ENCODE measurements around the gene ADGRG6. TPM values are rescaled to one million over a fixed set of nuclear protein-coding genes. Genes with fewer than 3 reads are reported as not detected.

The ADGRG6 gene
- total and polyA plus RNA-seq, 2 experiments from 2014 or later = 2.4 to 8.7 TPM

GRCh38 chr6:142284419-142284818, 17.4 kb upstream of the ADGRG6 start:
- no peaks in the 10 kb centered on the region for H3K27me3 ChIP-seq
- H3K4me1 ChIP-seq (ENCODE audit: low read depth) = no peaks in the 10 kb centered on the region
- no peaks in the 10 kb centered on the region for H3K9me3 ChIP-seq (ENCODE audit: low read depth)
- H3K27ac ChIP-seq = no peak overlapping the region
- no peak for DNase-seq (ENCODE audit: low read depth in 1 of 2, low spot score in 1 of 2)
- no peaks in the 10 kb centered on the region for H3K36me3 ChIP-seq
- no peak overlapping the region for H3K4me3 ChIP-seq
- no peak for TF ChIP-seq CTCF (IDR thresholded peaks at IDR 0.05; ENCODE audit: low read depth, low read length)

- no peaks in the 10 kb centered on the region for H3K36me3 ChIP-seq
- no peak for DNase-seq (ENCODE audit: low read depth in 1 of 2, low spot score in 1 of 2)
- no peaks in the 10 kb centered on the region for H3K9me3 ChIP-seq (ENCODE audit: low read depth)
- no peak overlapping the region for H3K27ac ChIP-seq
- no peaks in the 10 kb centered on the region for H3K4me1 ChIP-seq (ENCODE audit: low read depth)
- TF ChIP-seq CTCF (IDR thresholded peaks at IDR 0.05; ENCODE audit: low read depth, low read length) = no peak
- no peaks in the 10 kb centered on the region for H3K27me3 ChIP-seq
- H3K4me3 ChIP-seq = no peak overlapping the region
These were observed 16.3 kb upstream of the ADGRG6 start for GRCh38 chr6:142285235-142286087.

GRCh38 chr6:142286088-142286409, 15.8 kb upstream of the ADGRG6 start:
- Histone ChIP-seq H3K9me3 (ENCODE audit: low read depth) (no peaks in the 10 kb centered on the region), H3K36me3 (no peaks in the 10 kb centered on the region), H3K27me3 (no peaks in the 10 kb centered on the region), H3K27ac (no peak overlapping the region), H3K4me1 (ENCODE audit: low read depth) (no peaks in the 10 kb centered on the region), H3K4me3 (no peak overlapping the region)
- no peak for DNase-seq (ENCODE audit: low read depth in 1 of 2, low spot score in 1 of 2)
- no peak for TF ChIP-seq CTCF (IDR thresholded peaks at IDR 0.05; ENCODE audit: low read depth, low read length)

- H3K27ac ChIP-seq = no peak overlapping the region
- DNase-seq (ENCODE audit: low read depth in 1 of 2, low spot score in 1 of 2) = no peak
- no peaks in the 10 kb centered on the region for H3K27me3 ChIP-seq
- H3K4me1 ChIP-seq (ENCODE audit: low read depth) = no peaks in the 10 kb centered on the region
- no peak overlapping the region for H3K4me3 ChIP-seq
- no peaks in the 10 kb centered on the region for H3K36me3 ChIP-seq
- no peaks in the 10 kb centered on the region for H3K9me3 ChIP-seq (ENCODE audit: low read depth)
- TF ChIP-seq CTCF (IDR thresholded peaks at IDR 0.05; ENCODE audit: low read depth, low read length) = no peak
These were observed 12.1 kb upstream of the ADGRG6 start for GRCh38 chr6:142289687-142290086.

GRCh38 chr6:142290851-142291250, 11.0 kb upstream of the ADGRG6 start:
- Histone ChIP-seq H3K9me3 (ENCODE audit: low read depth) (no peaks in the 10 kb centered on the region), H3K27me3 (no peaks in the 10 kb centered on the region), H3K36me3 (no peaks in the 10 kb centered on the region), H3K4me1 (ENCODE audit: low read depth) (no peaks in the 10 kb centered on the region), H3K27ac (no peak overlapping the region), H3K4me3 (no peak overlapping the region)
- no peak for TF ChIP-seq CTCF (IDR thresholded peaks at IDR 0.05; ENCODE audit: low read depth, low read length)
- no peak for DNase-seq (ENCODE audit: low read depth in 1 of 2, low spot score in 1 of 2)

All from cardiac muscle cell (in vitro differentiated cells and primary cell).